ENCODE results near the gene LIMCH1.
"Not testable (repeated sequence)": the region's sequence is repeated elsewhere in the genome, so short reads cannot be mapped to it uniquely, and the experiment has no call there.

The LIMCH1 gene

GRCh38 chr4:41678951-41679350 lies 141.0 kb downstream of the LIMCH1 start:
- no peak for DNase-seq (ENCODE audit: low spot score)

GRCh38 chr4:41679991-41680390 lies 142.0 kb downstream of the LIMCH1 start:
- DNase-seq (ENCODE audit: low spot score), result no peak

DNA sequence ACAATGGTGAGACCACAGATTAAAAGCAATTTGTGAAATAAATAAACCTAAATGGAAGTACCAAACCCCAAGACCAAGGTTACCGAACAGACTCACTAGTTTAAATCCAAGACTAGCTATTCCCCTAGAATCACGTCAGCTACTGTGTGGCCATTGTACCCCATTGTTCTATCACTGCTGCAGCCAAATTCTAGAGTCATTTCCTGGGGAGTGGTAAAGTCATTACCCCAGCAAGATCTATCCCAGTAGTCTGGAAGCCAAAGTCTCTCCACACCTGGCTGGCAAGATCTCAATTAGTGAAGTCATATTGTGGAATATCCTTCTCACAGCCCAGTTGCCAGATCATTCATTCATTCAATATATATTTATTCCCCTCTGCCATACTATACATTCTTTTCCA lies 143.1 kb downstream of the LIMCH1 start:
- DNase-seq (ENCODE audit: low spot score), result no peak

- no peak for DNase-seq (ENCODE audit: low spot score)
Measured at GRCh38 chr4:41683326-41683725, 145.4 kb downstream of the LIMCH1 start.

- DNase-seq (ENCODE audit: low spot score), result no peak
Measured at GRCh38 chr4:41686893-41687292, 148.9 kb downstream of the LIMCH1 start.

- DNase-seq (ENCODE audit: low spot score), result no peak
Measured at GRCh38 chr4:41687971-41688370, 150.0 kb downstream of the LIMCH1 start.

GRCh38 chr4:41692717-41693345 lies 154.9 kb downstream of the LIMCH1 start:
- DNase-seq (ENCODE audit: low spot score), result peak; percentile 5

DNA sequence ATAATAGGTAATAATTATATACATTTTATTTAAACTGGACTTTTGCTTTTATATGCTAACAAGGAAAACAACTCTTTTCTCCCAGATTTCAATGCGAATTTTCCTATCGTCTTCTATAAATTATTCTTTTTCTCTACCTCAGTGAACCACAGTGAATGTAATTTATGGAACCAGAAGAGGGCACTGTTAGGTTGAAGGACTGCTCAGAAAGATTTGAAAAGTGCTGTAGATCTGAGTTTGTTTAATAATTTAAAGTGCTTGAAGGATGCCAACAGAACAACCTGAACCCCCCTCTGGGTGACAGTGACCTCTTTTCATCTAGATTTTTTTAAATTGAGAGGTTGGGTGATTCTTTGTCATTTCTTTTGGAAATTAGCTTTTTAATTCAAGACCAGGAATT lies 155.7 kb downstream of the LIMCH1 start:
- DNase-seq (ENCODE audit: low spot score), result no peak

GRCh38 chr4:41696131-41696530 lies 158.2 kb downstream of the LIMCH1 start:
- no peak for DNase-seq (ENCODE audit: low spot score)

GRCh38 chr4:41696763-41697162 lies 158.8 kb downstream of the LIMCH1 start:
- no peak for DNase-seq (ENCODE audit: low spot score)

DNA sequence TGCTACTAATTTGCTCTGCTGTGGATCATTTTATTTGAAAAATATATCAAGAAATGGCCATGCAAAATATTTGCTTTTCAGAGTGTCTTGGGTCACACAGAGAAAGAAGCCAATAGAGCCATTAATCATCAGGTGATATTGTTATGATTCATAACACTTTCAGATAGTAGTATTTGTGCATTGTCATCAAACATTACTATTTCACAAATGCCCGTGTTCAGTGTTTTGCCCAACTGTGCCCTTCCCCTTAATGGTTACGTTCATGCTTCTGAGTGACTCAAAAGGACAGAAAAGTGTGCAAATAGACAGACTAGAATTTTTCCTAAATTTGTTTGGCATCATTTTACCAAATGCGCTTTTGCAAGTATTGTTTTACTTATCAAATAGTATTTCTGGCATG lies 164.0 kb downstream of the LIMCH1 start:
- no peak for DNase-seq (ENCODE audit: low spot score)

- DNase-seq (ENCODE audit: low spot score), result no peak
Measured at GRCh38 chr4:41702770-41703169, 164.8 kb downstream of the LIMCH1 start.

DNA sequence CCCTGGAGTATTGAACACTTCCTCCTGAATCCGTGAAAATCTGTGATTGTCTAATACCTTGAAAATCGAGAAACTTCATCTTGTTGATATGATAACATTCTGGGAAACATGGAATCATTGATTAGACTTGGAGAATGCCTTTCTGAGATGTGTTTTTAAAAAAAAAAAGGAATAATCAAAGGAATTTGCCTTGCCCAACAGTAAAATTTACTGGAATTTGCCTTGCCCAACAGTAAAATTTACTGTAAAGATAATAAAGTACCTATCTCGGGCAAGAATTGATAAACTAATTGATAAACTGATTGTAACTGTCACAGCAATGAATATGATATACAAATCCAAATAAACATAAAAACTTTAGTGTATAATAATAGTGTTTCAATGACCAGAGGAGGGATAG lies 165.8 kb downstream of the LIMCH1 start:
- no peak for DNase-seq (ENCODE audit: low spot score)

DNA sequence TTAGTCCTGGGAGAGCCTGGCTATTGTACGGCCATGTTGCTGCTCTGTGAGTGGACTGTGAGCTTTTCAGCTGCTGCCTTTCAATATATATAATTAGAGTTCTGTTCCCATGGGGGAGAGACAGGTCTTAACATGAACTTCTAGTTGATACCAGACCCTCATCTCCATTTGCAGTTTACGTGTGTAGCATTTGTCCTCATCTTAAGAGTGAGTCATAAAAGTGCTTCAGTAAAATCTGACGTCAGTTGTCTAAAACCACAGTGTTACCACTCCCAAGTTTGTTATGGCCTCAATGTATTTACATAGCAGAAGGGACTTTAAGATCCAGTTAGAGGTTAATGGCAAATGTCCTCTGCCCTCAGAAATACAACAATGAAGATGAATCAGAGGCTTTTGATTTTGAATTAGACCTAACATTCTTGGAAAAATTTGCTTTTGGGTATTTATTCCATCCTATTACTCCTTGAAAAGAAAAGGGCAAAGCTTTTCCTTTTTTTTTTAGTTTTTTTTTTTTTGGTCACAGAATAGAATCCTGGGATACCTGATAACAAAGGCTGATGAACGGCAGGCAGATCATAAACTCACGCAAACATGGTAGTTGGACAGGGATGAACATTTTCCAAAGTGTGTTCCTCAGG lies 172.0 kb downstream of the LIMCH1 start:
- DNase-seq (ENCODE audit: low spot score), result no peak

DNA sequence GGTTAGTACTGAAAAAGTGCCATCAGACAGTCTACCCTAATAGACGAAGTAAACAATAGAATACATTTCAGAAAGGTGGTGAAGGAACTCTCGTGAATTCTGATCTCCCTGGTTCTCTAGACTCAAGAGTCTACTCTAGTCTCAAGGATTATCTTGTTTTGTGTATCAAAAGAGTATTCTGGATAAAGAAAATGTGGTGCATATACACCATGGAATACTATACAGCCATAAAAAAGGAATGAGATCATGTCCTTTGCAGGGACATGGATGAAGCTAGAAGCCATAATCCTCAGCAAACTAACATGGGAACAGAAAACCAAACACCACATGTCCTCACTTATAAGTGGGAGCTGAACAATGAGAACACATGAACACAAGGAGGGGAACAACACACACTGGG lies 173.7 kb downstream of the LIMCH1 start:
- DNase-seq (ENCODE audit: low spot score), result not testable (repeated sequence)

GRCh38 chr4:41712425-41712824 lies 174.5 kb downstream of the LIMCH1 start:
- no peak for DNase-seq (ENCODE audit: low spot score)

- DNase-seq (ENCODE audit: low spot score), result no peak
Measured at GRCh38 chr4:41713768-41714167, 175.8 kb downstream of the LIMCH1 start.

- no peak for DNase-seq (ENCODE audit: low spot score)
Measured at GRCh38 chr4:41714364-41715000, 176.5 kb downstream of the LIMCH1 start.

GRCh38 chr4:41715155-41715554 lies 177.2 kb downstream of the LIMCH1 start:
- DNase-seq (ENCODE audit: low spot score), result no peak

DNA sequence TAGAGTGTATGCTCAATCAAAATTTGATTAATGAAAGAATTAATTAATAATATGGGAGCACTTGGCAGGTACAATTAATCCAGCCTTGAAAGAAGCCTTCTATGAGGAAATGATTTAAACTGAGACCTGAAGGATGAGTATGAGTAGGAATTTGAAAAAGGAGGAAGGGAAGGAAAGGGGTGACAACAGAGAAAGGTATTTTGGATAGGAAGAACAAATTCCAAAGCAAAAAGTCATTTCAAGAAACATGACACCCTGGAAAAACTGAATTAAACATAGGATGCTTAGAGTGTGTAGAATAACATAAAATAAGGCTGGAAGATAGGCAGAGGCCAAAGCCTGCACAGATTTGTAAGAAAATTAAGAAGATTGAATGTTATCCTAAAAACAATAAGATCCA lies 180.9 kb downstream of the LIMCH1 start:
- DNase-seq (ENCODE audit: low spot score), result no peak

DNA sequence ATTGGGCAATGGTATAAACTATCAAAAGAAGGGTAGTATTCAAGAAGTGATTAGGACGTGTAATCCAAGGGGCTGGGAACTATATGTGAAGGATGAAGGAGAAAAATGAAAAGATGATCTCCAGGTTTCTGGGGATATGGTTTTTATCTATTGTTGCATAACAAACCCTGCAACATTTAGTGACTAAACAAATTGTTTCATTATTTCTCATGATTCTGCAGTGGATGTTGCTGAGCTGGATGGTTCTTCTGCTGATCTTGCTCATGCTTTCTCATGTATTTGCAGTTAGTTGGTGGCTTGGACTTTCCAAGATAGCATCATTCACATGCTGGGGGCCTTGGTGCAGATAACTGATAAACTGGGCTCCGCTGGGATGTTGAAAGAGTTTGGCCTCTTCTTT lies 181.5 kb downstream of the LIMCH1 start:
- DNase-seq (ENCODE audit: low spot score), result no peak

DNA sequence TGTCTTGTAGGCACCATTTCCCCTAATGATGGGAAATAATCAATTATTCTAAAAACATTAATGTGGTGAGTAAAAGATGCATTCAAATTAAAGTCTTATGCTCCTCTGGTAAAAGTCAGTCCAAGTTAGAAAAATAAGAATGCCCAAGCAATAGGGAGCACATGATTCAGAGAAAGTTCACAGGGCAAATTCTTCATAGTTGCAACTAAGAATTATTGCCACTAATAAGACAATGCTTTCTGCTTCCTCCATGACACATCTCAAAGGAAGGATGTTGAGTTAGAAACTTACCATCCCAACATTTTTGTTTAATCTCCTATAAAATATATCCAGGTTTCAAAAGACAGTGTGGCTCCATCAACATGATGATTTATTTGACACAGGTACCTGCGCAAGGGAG lies 184.2 kb downstream of the LIMCH1 start:
- no peak for DNase-seq (ENCODE audit: low spot score)

GRCh38 chr4:41723286-41723685 lies 185.3 kb downstream of the LIMCH1 start:
- no peak for DNase-seq (ENCODE audit: low spot score)

- DNase-seq (ENCODE audit: low spot score), result no peak
Measured at GRCh38 chr4:41725254-41725653, 187.3 kb downstream of the LIMCH1 start.

Data from hematopoietic multipotent progenitor cell treated with erythropoietin and hydrocortisone succinate and interleukin-3 and kit ligand, for 17 days (in vitro differentiated cells).